Measurements from ENCODE around the gene CASP2. TPM values are rescaled to one million over a fixed set of nuclear protein-coding genes. Genes with fewer than 3 reads are reported as not detected.

The CASP2 gene
- polyA plus RNA-seq, 1 experiment, result 16.0 TPM

GRCh38 chr7:143243111-143243510, 45.0 kb upstream of the CASP2 start:
- no peak for DNase-seq (ENCODE audit: low read depth)
- ChIA-PET POLR2A (no interaction called here), CTCF (interaction anchor here (1.0 to 1.5 kb wide), 2 partner anchors 13 to 173 kb away, joined by 3 read pairs; no protein-coding TSS in a partner anchor)
- TF ChIP-seq CTCF (IDR thresholded peaks at IDR 0.05; ENCODE audit: insufficient read depth, low read depth, low read length), result no peak
- H3K4me3 ChIP-seq (ENCODE audit: low read depth, low read length), result no peak overlapping the region
- peaks cover 9% of the 10 kb centered on the region for H3K27me3 ChIP-seq (ENCODE audit: control insufficient read depth, insufficient read depth, low read length)
- no peaks in the 10 kb centered on the region for H3K36me3 ChIP-seq (ENCODE audit: control insufficient read depth, insufficient read depth, low read length)

GRCh38 chr7:143243614-143244013, 44.5 kb upstream of the CASP2 start:
- ChIA-PET POLR2A (no interaction called here), CTCF (interaction anchor here (1.0 to 1.5 kb wide), 2 partner anchors 13 to 172 kb away, joined by 3 read pairs; no protein-coding TSS in a partner anchor)
- H3K36me3 ChIP-seq (ENCODE audit: control insufficient read depth, insufficient read depth, low read length), result no peaks in the 10 kb centered on the region
- no peak for DNase-seq (ENCODE audit: low read depth)
- no peak for TF ChIP-seq CTCF (IDR thresholded peaks at IDR 0.05; ENCODE audit: insufficient read depth, low read depth, low read length)
- H3K27me3 ChIP-seq (ENCODE audit: control insufficient read depth, insufficient read depth, low read length), result peaks cover 9% of the 10 kb centered on the region
- H3K4me3 ChIP-seq (ENCODE audit: low read depth, low read length), result no peak overlapping the region

GRCh38 chr7:143244321-143244720, 43.8 kb upstream of the CASP2 start:
- DNase-seq (ENCODE audit: low read depth), result no peak
- TF ChIP-seq CTCF (IDR thresholded peaks at IDR 0.05; ENCODE audit: insufficient read depth, low read depth, low read length), result no peak
- CTCF ChIA-PET, result interaction anchor here (1.0 to 1.5 kb wide), 2 partner anchors 12 to 172 kb away, joined by 3 read pairs; no protein-coding TSS in a partner anchor
- no peak overlapping the region for H3K4me3 ChIP-seq (ENCODE audit: low read depth, low read length)
- H3K36me3 ChIP-seq (ENCODE audit: control insufficient read depth, insufficient read depth, low read length), result no peaks in the 10 kb centered on the region
- POLR2A ChIA-PET, result no interaction called here
- peaks cover 9% of the 10 kb centered on the region for H3K27me3 ChIP-seq (ENCODE audit: control insufficient read depth, insufficient read depth, low read length)

- Histone ChIP-seq H3K4me3 (ENCODE audit: low read depth, low read length) (no peak overlapping the region), H3K36me3 (ENCODE audit: control insufficient read depth, insufficient read depth, low read length) (no peaks in the 10 kb centered on the region), H3K27me3 (ENCODE audit: control insufficient read depth, insufficient read depth, low read length) (peaks cover 9% of the 10 kb centered on the region)
- ChIA-PET CTCF (interaction anchor here (0.9 kb wide), 1 partner anchor 30 kb away, joined by 3 read pairs; no protein-coding TSS in a partner anchor), POLR2A (no interaction called here)
- no peak for TF ChIP-seq CTCF (IDR thresholded peaks at IDR 0.05; ENCODE audit: insufficient read depth, low read depth, low read length)
- DNase-seq (ENCODE audit: low read depth), result peak; percentile 80
These were observed 43.0 kb upstream of the CASP2 start for GRCh38 chr7:143245123-143245522.

GRCh38 chr7:143247372-143247771, 40.8 kb upstream of the CASP2 start:
- ChIA-PET POLR2A (no interaction called here), CTCF (interaction anchor here (1.1 to 1.2 kb wide), 2 partner anchors 11 to 168 kb away, joined by 3 to 6 read pairs; no protein-coding TSS in a partner anchor)
- H3K4me3 ChIP-seq (ENCODE audit: low read depth, low read length), result no peak overlapping the region
- no peak for TF ChIP-seq CTCF (IDR thresholded peaks at IDR 0.05; ENCODE audit: insufficient read depth, low read depth, low read length)
- H3K36me3 ChIP-seq (ENCODE audit: control insufficient read depth, insufficient read depth, low read length), result no peaks in the 10 kb centered on the region
- no peak for DNase-seq (ENCODE audit: low read depth)
- H3K27me3 ChIP-seq (ENCODE audit: control insufficient read depth, insufficient read depth, low read length), result peaks cover 8% of the 10 kb centered on the region
